CD4-positive, alpha-beta T cell (primary cell): ENCODE results near the gene FBXO3. TPM values are rescaled to one million over a fixed set of nuclear protein-coding genes. Genes with fewer than 3 reads are reported as not detected.

Experiments used
- ATAC-seq: fragments of 200-7000 bp; cut with Tn5 transposase; one replicate; pipeline ENCODE4 v1.10.0; 2022; ENCODE audit warnings: mild to moderate bottlenecking; ENCODE audit not compliant: poor library complexity
- CTCF ChIA-PET: fragments of 350-600 bp; sonication (Branson Sonifier 250); formaldehyde crosslinking; loops from one replicate; lab custom pipeline; 2021; ENCODE audit warnings: antibody characterized with exemption, inconsistent platforms; lab: Charles Lee
- POLR2A ChIA-PET: fragments of 350-600 bp; sonication (Branson Sonifier 250); formaldehyde crosslinking; loops from one replicate; lab custom pipeline; 2021; ENCODE audit warnings: antibody characterized with exemption, inconsistent platforms; lab: Charles Lee
- DNase-seq, 14 experiments: peaks; one replicate each; pipeline ENCODE4 v3.0.0-alpha.2; 2013 to 2020; ENCODE audit warnings: mixed read lengths in 2 of 14
- H3K27ac ChIP-seq, 2 donors: one replicate each; pipeline versions ENCODE4 v1.5.1 to v1.7.0; 2013; ENCODE audit warnings: low read length in 2 of 2, low read depth in 1 of 2, mild to moderate bottlenecking in 1 of 2
- H3K27me3 ChIP-seq, 2 experiments: 1 replicate in 1 of 2; 2 replicates in 1 of 2; pipeline versions ENCODE4 v1.6.1 to v1.7.0; 2013; ENCODE audit warnings: low read length in 2 of 2, control low read depth in 1 of 2, mild to moderate bottlenecking in 1 of 2, moderate library complexity in 1 of 2; ENCODE audit not compliant: insufficient read depth in 2 of 2, control insufficient read depth in 1 of 2
- H3K36me3 ChIP-seq: one replicate; pipeline ENCODE4 v1.6.1; 2013; ENCODE audit warnings: low read length, control low read depth; ENCODE audit not compliant: insufficient read depth
- H3K4me1 ChIP-seq: one replicate; pipeline ENCODE4 v1.6.1; 2013; ENCODE audit warnings: low read length, control low read depth; ENCODE audit not compliant: insufficient read depth
- H3K4me3 ChIP-seq: one replicate; pipeline ENCODE4 v1.5.1; 2013; ENCODE audit warnings: mild to moderate bottlenecking, low read length, moderate library complexity
- H3K9me3 ChIP-seq, 2 experiments: 1 replicate in 1 of 2; 2 replicates in 1 of 2; pipeline versions ENCODE4 v1.6.1 to v1.7.0; 2013; ENCODE audit warnings: low read length in 2 of 2, mild to moderate bottlenecking in 2 of 2, control low read depth in 1 of 2, moderate library complexity in 1 of 2; ENCODE audit not compliant: control insufficient read depth in 1 of 2, insufficient read depth in 1 of 2
- H3K27ac Mint-ChIP-seq: one replicate; pipeline ENCODE4 v1.8.0; 2020; ENCODE audit warnings: mixed read lengths
- H3K27me3 Mint-ChIP-seq: one replicate; pipeline ENCODE4 v1.8.0; 2021; ENCODE audit warnings: mixed read lengths
- H3K36me3 Mint-ChIP-seq: one replicate; pipeline ENCODE4 v1.8.0; 2021; ENCODE audit warnings: low read depth, mixed read lengths
- H3K4me1 Mint-ChIP-seq: one replicate; pipeline ENCODE4 v1.8.0; 2021; ENCODE audit warnings: low read depth, mixed read lengths
- H3K4me3 Mint-ChIP-seq: one replicate; pipeline ENCODE4 v1.8.0; 2020; ENCODE audit warnings: mild to moderate bottlenecking, mixed read lengths
- H3K9me3 Mint-ChIP-seq: one replicate; pipeline ENCODE4 v1.8.0; 2020; ENCODE audit warnings: mixed read lengths
- intact Hi-C, 2 experiments: fragments of 100-400 bp; cut with DNase I in 1 of 2; cut with micrococcal nuclease in 1 of 2; formaldehyde crosslinking; loops; one replicate each; pipeline versions ENCODE4 v1.15.1 to v1.9.0; 2023 to 2025; cut with DNase I, micrococcal nuclease
- total RNA-seq, 174 experiments: library from RNA in 2 of 174; stranded (reverse) in 2 of 174; gene quantifications; one replicate each; pipeline ENCODE4 v1.2.3 and lab custom pipeline; 2021 to 2026
- TF ChIP-seq, protein P1 (sequence below): fragments of 200-600 bp; IDR thresholded peaks from one replicate; pipeline ENCODE4 v1.8.0; 2022; ENCODE audit warnings: antibody characterized with exemption, mild to moderate bottlenecking

Gene FBXO3
- total RNA-seq, 2 experiments from 2014 or later = 62.0 to 63.4 TPM

DNA sequence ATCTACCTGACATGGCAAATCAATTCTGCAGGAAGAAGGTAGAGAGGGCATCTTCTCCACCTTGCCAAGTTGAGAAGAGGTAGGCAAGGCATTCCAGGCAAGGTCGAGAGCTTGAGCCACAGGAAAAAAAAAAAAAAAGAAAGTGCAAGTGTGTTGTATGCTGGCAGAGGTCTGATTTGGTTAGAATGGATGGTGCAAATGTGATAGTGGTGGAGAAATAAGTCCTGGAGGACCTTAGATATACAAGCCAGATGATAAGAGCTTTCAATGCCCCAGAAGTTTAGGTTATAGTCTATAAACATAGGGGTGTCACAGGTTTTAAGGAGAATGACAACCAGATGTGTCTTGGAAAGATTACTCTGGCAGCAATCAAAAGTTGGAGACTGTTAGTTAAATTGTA lies 1.4 kb downstream of the FBXO3 start:
- Histone ChIP-seq H3K27me3 (no peaks in the 10 kb centered on the region), H3K9me3 (no peaks in the 10 kb centered on the region), H3K27ac (no peak overlapping the region), H3K4me3 (peak overlapping the region; percentile 73), H3K4me1 (peaks cover 32% of the 10 kb centered on the region), H3K36me3 (peaks cover 26% of the 10 kb centered on the region)
- Mint-ChIP-seq H3K4me1 (peaks cover 58% of the 10 kb centered on the region), H3K27ac (peak overlapping the region; percentile 97), H3K4me3 (peak overlapping the region; percentile 97), H3K36me3 (peaks cover 46% of the 10 kb centered on the region), H3K9me3 (no peaks in the 10 kb centered on the region), H3K27me3 (no peaks in the 10 kb centered on the region)
- intact Hi-C loops = loop anchor here in 1 of 2 experiments (5.0 to 10.0 kb wide), 3 partner anchors 279 to 1142 kb away; partner anchors contain the start of genes APIP, CAPRIN1, PDHX and QSER1
- DNase-seq (no peak), ATAC-seq (no peak)
- ChIA-PET CTCF (interaction anchor here (1.0 to 1.6 kb wide), 2 partner anchors 30 to 35 kb away, joined by 3 to 7 read pairs; no protein-coding TSS in a partner anchor), POLR2A (interaction anchor here (0.6 to 2.8 kb wide), 4 partner anchors 13 to 37 kb away, joined by 3 to 16 read pairs (median 4); partner anchors contain the start of gene CD59)
- TF ChIP-seq, protein P1, sequence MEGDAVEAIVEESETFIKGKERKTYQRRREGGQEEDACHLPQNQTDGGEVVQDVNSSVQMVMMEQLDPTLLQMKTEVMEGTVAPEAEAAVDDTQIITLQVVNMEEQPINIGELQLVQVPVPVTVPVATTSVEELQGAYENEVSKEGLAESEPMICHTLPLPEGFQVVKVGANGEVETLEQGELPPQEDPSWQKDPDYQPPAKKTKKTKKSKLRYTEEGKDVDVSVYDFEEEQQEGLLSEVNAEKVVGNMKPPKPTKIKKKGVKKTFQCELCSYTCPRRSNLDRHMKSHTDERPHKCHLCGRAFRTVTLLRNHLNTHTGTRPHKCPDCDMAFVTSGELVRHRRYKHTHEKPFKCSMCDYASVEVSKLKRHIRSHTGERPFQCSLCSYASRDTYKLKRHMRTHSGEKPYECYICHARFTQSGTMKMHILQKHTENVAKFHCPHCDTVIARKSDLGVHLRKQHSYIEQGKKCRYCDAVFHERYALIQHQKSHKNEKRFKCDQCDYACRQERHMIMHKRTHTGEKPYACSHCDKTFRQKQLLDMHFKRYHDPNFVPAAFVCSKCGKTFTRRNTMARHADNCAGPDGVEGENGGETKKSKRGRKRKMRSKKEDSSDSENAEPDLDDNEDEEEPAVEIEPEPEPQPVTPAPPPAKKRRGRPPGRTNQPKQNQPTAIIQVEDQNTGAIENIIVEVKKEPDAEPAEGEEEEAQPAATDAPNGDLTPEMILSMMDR = no peak

DNA sequence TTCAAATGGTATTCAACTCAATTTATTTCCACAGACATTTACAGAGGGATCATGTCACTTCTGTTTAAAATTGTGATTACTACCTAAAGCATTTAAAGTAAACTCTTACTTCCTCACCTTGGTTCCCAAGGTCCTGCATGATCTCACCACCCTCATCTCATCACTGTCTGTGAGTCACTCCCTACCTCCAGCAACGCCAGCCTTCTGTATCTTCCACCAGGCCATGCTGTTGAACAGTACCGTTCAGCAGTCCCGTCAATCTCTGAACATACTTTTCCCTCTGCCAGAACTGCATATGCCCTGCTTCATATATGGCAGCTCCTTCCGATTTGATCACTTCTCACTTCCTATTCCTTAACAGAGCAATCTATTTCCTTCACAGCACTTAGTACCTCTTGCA lies 2.0 kb downstream of the FBXO3 start:
- Histone ChIP-seq H3K27me3 (no peaks in the 10 kb centered on the region), H3K27ac (no peak overlapping the region), H3K36me3 (peaks cover 31% of the 10 kb centered on the region), H3K4me3 (no peak overlapping the region), H3K4me1 (peaks cover 29% of the 10 kb centered on the region), H3K9me3 (no peaks in the 10 kb centered on the region)
- Mint-ChIP-seq H3K27me3 (no peaks in the 10 kb centered on the region), H3K4me3 (peak overlapping the region; percentile 97), H3K9me3 (no peaks in the 10 kb centered on the region), H3K4me1 (peaks cover 57% of the 10 kb centered on the region), H3K36me3 (peaks cover 50% of the 10 kb centered on the region), H3K27ac (peak overlapping the region; percentile 97)
- ATAC-seq (no peak), DNase-seq (peak in 1 of 14 experiments; percentile 32)
- CTCF ChIA-PET = interaction anchor here (1.4 to 1.6 kb wide), 2 partner anchors 15 to 30 kb away, joined by 3 to 7 read pairs; no protein-coding TSS in a partner anchor
- TF ChIP-seq, protein P1 = no peak
- POLR2A ChIA-PET = no interaction called here
- intact Hi-C loops = loop anchor here in 1 of 2 experiments (5.0 to 10.0 kb wide), 3 partner anchors 280 to 1143 kb away; partner anchors contain the start of genes APIP, CAPRIN1, PDHX and QSER1

DNA sequence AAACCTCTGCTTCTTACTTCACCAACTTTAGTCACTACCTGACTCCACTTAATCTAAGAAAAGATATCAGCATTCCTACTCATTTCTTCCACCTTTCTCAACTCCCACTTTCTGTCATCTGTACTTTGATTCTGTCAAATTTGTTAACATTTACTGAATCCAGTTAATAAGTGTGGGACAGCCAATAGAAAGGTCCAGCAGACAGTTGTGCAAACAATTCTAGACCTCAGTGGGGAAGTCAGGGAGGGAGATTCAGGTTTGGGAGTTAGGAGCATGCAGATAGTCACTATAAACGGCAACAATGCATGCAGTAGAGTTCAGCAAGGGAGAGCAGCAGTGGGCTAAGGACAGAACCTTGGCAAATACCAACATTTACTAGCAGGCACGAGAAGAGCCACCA lies 4.1 kb downstream of the FBXO3 start:
- DNase-seq = no peak
- TF ChIP-seq, protein P1 = no peak
- no peaks in the 10 kb centered on the region for H3K27me3 Mint-ChIP-seq
- ChIA-PET POLR2A (no interaction called here), CTCF (no interaction called here)
- Histone ChIP-seq H3K27ac (no peak overlapping the region), H3K4me3 (no peak overlapping the region), H3K27me3 (no peaks in the 10 kb centered on the region), H3K36me3 (peaks cover 48% of the 10 kb centered on the region), H3K9me3 (no peaks in the 10 kb centered on the region), H3K4me1 (peaks cover 27% of the 10 kb centered on the region)
- H3K4me3 Mint-ChIP-seq = peak overlapping the region; percentile 46
- intact Hi-C loops = loop anchor here in 1 of 2 experiments (5.0 to 10.0 kb wide), 3 partner anchors 282 to 1145 kb away; partner anchors contain the start of genes APIP, CAPRIN1, PDHX and QSER1
- peaks cover 55% of the 10 kb centered on the region for H3K4me1 Mint-ChIP-seq
- H3K9me3 Mint-ChIP-seq = no peaks in the 10 kb centered on the region
- no peak for ATAC-seq
- H3K36me3 Mint-ChIP-seq = peaks cover 68% of the 10 kb centered on the region
- no peak overlapping the region for H3K27ac Mint-ChIP-seq
